WTC11 (cell line): ENCODE data around the gene FAM20C.

Source experiments
- CREB1 ChIP-seq: sonication (generic); formaldehyde crosslinking; IDR thresholded peaks from 2 replicates; pipeline ENCODE4 v1.8.0; 2023; ENCODE audit warnings: mild to moderate bottlenecking, missing genetic modification reagents
- SMAD4 ChIP-seq: sonication (generic); formaldehyde crosslinking; IDR thresholded peaks from 2 replicates; pipeline ENCODE4 v1.8.0; 2022; ENCODE audit warnings: mild to moderate bottlenecking, missing genetic modification reagents
- TF ChIP-seq, protein P1 (sequence below): sonication (generic); formaldehyde crosslinking; IDR thresholded peaks from 2 replicates; pipeline ENCODE4 v1.8.0; 2022; ENCODE audit warnings: mild to moderate bottlenecking, missing genetic modification reagents

DNA sequence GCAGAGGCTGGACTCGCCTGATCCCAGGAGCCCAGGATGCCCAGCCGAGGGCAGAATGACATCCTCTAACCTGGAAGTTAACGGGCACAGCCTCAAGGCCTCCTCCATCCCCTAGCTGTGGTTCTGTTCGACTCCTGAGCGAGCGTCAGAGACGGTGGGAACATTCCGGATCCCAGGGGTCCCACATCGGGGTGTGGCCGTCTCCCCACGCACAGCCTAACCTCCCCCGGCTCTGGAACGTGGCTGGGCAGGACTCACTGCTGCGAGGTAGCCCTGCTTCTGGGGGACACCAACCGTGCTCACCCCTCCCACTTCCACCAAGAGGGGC is 106.0 kb downstream of the FAM20C start:
- TF ChIP-seq CREB1 (CRISPR knock-in tag) (no peak), SMAD4 (CRISPR knock-in tag) (no peak)
- TF ChIP-seq, protein P1, sequence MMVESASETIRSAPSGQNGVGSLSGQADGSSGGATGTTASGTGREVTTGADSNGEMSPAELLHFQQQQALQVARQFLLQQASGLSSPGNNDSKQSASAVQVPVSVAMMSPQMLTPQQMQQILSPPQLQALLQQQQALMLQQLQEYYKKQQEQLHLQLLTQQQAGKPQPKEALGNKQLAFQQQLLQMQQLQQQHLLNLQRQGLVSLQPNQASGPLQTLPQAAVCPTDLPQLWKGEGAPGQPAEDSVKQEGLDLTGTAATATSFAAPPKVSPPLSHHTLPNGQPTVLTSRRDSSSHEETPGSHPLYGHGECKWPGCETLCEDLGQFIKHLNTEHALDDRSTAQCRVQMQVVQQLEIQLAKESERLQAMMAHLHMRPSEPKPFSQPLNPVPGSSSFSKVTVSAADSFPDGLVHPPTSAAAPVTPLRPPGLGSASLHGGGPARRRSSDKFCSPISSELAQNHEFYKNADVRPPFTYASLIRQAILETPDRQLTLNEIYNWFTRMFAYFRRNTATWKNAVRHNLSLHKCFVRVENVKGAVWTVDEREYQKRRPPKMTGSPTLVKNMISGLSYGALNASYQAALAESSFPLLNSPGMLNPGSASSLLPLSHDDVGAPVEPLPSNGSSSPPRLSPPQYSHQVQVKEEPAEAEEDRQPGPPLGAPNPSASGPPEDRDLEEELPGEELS (CRISPR knock-in tag), result no peak
